PFSK-1 (cell line): ENCODE data around the gene FAM168A.

Experiments
- FOXP2 ChIP-seq: optimal IDR thresholded peaks from 2 replicates; pipeline ENCODE3; 2011; ENCODE audit warnings: borderline replicate concordance, control low read depth, inconsistent platforms; ENCODE audit not compliant: insufficient read depth; ENCODE audit errors: extremely low read length, extremely low read depth
- TAF1 ChIP-seq: IDR thresholded peaks from 2 replicates; pipeline ENCODE4 v1.6.1; 2012; ENCODE audit warnings: low read length, control low read depth, borderline replicate concordance; ENCODE audit not compliant: insufficient read depth

DNA sequence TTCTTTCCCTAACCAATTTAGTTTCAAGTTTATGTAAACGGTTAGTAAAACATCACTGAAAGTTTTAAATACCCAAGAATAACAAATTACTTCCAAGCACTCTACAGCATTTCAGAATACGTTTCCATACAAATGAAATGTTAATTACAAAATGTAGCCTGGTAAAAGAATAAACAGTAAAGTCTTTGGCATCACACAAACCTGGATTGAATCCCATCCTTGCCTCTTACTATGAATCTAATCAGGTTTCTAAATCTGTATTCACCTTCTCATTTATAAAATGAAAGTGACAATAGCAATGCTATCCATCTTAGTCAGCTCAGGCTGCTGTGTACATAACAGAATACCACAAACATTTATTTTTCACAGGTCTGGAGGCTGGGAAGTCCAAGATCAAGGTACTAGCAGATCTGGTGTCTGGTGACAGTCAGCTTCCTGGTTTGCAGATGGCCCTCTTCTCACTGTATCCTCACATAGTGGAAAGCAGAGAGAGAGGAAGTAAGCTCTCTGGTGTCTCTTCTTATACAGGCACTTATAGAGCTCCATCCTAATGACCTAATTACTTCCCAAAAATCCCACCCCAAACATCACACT, 19.2 kb downstream of the FAM168A start:
- TF ChIP-seq TAF1 (no peak), FOXP2 (no peak)
